SU-DHL-6 (cell line): ENCODE measurements around the gene ZNF284.
"Not testable (repeated sequence)": the region's sequence is repeated elsewhere in the genome, so short reads cannot be mapped to it uniquely, and the experiment has no call there.

Experiments used
- EZH2phosphoT487 ChIP-seq: fragments of 200-600 bp; sonication (generic), shearing (Covaris generic); conservative IDR thresholded peaks from 2 replicates; pipeline ENCODE4 v1.6.1; 2018; ENCODE audit warnings: mild to moderate bottlenecking, antibody characterized with exemption, low read length, moderate library complexity, mixed read lengths
- TF ChIP-seq, protein P1 (sequence below): fragments of 200-600 bp; sonication (generic); IDR thresholded peaks from one replicate; pipeline ENCODE4 v1.5.1; 2017; ENCODE audit warnings: antibody characterized with exemption, mild to moderate bottlenecking, low read length, moderate library complexity; ENCODE audit not compliant: insufficient read depth, poor library complexity, severe bottlenecking

GRCh38 chr19:44121162-44121561 is 49.2 kb downstream of the ZNF284 start:
- TF ChIP-seq, protein P1, sequence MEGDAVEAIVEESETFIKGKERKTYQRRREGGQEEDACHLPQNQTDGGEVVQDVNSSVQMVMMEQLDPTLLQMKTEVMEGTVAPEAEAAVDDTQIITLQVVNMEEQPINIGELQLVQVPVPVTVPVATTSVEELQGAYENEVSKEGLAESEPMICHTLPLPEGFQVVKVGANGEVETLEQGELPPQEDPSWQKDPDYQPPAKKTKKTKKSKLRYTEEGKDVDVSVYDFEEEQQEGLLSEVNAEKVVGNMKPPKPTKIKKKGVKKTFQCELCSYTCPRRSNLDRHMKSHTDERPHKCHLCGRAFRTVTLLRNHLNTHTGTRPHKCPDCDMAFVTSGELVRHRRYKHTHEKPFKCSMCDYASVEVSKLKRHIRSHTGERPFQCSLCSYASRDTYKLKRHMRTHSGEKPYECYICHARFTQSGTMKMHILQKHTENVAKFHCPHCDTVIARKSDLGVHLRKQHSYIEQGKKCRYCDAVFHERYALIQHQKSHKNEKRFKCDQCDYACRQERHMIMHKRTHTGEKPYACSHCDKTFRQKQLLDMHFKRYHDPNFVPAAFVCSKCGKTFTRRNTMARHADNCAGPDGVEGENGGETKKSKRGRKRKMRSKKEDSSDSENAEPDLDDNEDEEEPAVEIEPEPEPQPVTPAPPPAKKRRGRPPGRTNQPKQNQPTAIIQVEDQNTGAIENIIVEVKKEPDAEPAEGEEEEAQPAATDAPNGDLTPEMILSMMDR, result not testable (repeated sequence)
- TF ChIP-seq EZH2phosphoT487, result not testable (repeated sequence)
